Liver (tissue), 2 donors: ENCODE measurements around the gene TMEM200C.

ENCODE experiments used
- CTCF ChIP-seq: fragments of 150-350 bp; IDR thresholded peaks from 2 replicates; pipeline ENCODE4 v1.5.1; 2017; ENCODE audit warnings: improper control_type of control experiment, low read depth, low read length; ENCODE audit not compliant: missing input control
- TF ChIP-seq, protein P1 (sequence below): IDR thresholded peaks from 2 replicates; pipeline ENCODE4 v1.6.1; 2016; ENCODE audit warnings: antibody characterized with exemption
- donor health status: healthy.

- no peak for TF ChIP-seq CTCF
- TF ChIP-seq, protein P1, sequence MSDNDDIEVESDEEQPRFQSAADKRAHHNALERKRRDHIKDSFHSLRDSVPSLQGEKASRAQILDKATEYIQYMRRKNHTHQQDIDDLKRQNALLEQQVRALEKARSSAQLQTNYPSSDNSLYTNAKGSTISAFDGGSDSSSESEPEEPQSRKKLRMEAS = no peak
These were observed 42.1 kb downstream of the TMEM200C start for GRCh38 chr18:5853253-5853652.
